NK-92 treated with Interleukin-12 subunit alpha and Interleukin-12 subunit beta, amount 100 ng/mL, for 24 hours (cell line): ENCODE measurements around the gene IFI6.
"Not testable (repeated sequence)": the region's sequence is repeated elsewhere in the genome, so short reads cannot be mapped to it uniquely, and the experiment has no call there.

Source experiments
- DNase-seq: peaks from one replicate; lab custom pipeline; 2025; lab: John Stamatoyannopoulos, UW

Gene IFI6

GRCh38 chr1:27628712-27629111, 43.3 kb downstream of the IFI6 start:
- no peak for DNase-seq

- DNase-seq: not testable (repeated sequence)
Observed at GRCh38 chr1:27627733-27628132, 44.3 kb downstream of the IFI6 start.

GRCh38 chr1:27627061-27627460, 44.9 kb downstream of the IFI6 start:
- DNase-seq: no peak

- DNase-seq: peak; percentile 92
Observed at GRCh38 chr1:27626031-27626935, 45.7 kb downstream of the IFI6 start.

- DNase-seq: peak; percentile 75
Observed at GRCh38 chr1:27624467-27625178, 47.4 kb downstream of the IFI6 start.

GRCh38 chr1:27623327-27624212, 48.4 kb downstream of the IFI6 start:
- peak; percentile 48 for DNase-seq

GRCh38 chr1:27622828-27623227, 49.2 kb downstream of the IFI6 start:
- peak; percentile 35 for DNase-seq

- no peak for DNase-seq
Observed at GRCh38 chr1:27621051-27621920, 50.7 kb downstream of the IFI6 start.

- DNase-seq: not testable (repeated sequence)
Observed at GRCh38 chr1:27619782-27620438, 52.1 kb downstream of the IFI6 start.

- DNase-seq: peak; percentile 78
Observed at GRCh38 chr1:27618341-27619082, 53.5 kb downstream of the IFI6 start.

GRCh38 chr1:27617420-27617819, 54.6 kb downstream of the IFI6 start:
- no peak for DNase-seq

GRCh38 chr1:27616441-27616840, 55.6 kb downstream of the IFI6 start:
- DNase-seq: no peak
